Endothelial cell (in vitro differentiated cells): ENCODE results near the gene RXYLT1. TPM values are rescaled to one million over a fixed set of nuclear protein-coding genes. Genes with fewer than 3 reads are reported as not detected.

Experiments used
- DNase-seq: peaks from one replicate; pipeline ENCODE4 v3.0.0; 2021; ENCODE audit warnings: low spot score
- H3K27ac Mint-ChIP-seq: one replicate; pipeline ENCODE4 v1.8.0; 2021; ENCODE audit warnings: mixed read lengths, inconsistent platforms; ENCODE audit not compliant: unreplicated experiment
- H3K27me3 Mint-ChIP-seq: one replicate; pipeline ENCODE4 v1.8.0; 2021; ENCODE audit warnings: mild to moderate bottlenecking, moderate library complexity, mixed read lengths, inconsistent platforms; ENCODE audit not compliant: unreplicated experiment
- H3K36me3 Mint-ChIP-seq: one replicate; pipeline ENCODE4 v1.8.0; 2021; ENCODE audit warnings: mild to moderate bottlenecking, low read depth, mixed read lengths, inconsistent platforms; ENCODE audit not compliant: unreplicated experiment
- H3K4me1 Mint-ChIP-seq: one replicate; pipeline ENCODE4 v1.8.0; 2021; ENCODE audit warnings: mild to moderate bottlenecking, mixed read lengths, inconsistent platforms; ENCODE audit not compliant: unreplicated experiment
- H3K4me3 Mint-ChIP-seq: one replicate; pipeline ENCODE4 v1.8.0; 2021; ENCODE audit warnings: mild to moderate bottlenecking, mixed read lengths, inconsistent platforms; ENCODE audit not compliant: unreplicated experiment
- H3K9me3 Mint-ChIP-seq: one replicate; pipeline ENCODE4 v1.8.0; 2021; ENCODE audit warnings: mixed read lengths, inconsistent platforms; ENCODE audit not compliant: unreplicated experiment
- total RNA-seq: library from RNA; stranded (reverse); fragmentation: NEBNext Ultra II Directional; extraction: Animal tissue kit (Norgen Biotek cat#: 25700); gene quantifications from one replicate; pipeline ENCODE4 v1.2.1, GENCODE V29; 2021; ENCODE audit not compliant: unreplicated experiment
- TF ChIP-seq, protein P1 (sequence below): fragments of 200-600 bp; sonication (generic); IDR thresholded peaks from one replicate; pipeline ENCODE4 v1.5.0; 2021; ENCODE audit warnings: antibody characterized with exemption; ENCODE audit not compliant: unreplicated experiment

The RXYLT1 gene
- total RNA-seq, 1 donor from 2014 or later = 14.2 TPM

DNA sequence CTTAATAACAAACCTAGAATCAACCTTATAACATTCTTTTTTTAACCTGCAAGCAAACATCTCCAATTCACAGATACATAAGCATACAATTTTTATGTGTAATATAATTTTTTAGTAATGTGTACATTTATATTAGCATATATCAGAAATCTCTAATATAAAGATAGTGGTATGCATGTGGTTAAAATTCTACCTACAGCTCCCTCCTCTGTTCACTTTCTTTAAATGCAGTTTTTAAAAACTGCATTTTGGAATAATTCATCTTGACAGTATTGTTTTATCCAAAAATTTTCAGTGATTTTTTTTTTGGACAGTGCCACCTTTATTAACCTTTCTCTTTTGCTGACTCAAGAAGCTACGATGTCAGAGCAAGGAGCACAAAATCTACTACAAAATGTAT, 13.2 kb upstream of the RXYLT1 start:
- H3K4me1 Mint-ChIP-seq = no peaks in the 10 kb centered on the region
- H3K27ac Mint-ChIP-seq = no peak overlapping the region
- no peak overlapping the region for H3K4me3 Mint-ChIP-seq
- TF ChIP-seq, protein P1, sequence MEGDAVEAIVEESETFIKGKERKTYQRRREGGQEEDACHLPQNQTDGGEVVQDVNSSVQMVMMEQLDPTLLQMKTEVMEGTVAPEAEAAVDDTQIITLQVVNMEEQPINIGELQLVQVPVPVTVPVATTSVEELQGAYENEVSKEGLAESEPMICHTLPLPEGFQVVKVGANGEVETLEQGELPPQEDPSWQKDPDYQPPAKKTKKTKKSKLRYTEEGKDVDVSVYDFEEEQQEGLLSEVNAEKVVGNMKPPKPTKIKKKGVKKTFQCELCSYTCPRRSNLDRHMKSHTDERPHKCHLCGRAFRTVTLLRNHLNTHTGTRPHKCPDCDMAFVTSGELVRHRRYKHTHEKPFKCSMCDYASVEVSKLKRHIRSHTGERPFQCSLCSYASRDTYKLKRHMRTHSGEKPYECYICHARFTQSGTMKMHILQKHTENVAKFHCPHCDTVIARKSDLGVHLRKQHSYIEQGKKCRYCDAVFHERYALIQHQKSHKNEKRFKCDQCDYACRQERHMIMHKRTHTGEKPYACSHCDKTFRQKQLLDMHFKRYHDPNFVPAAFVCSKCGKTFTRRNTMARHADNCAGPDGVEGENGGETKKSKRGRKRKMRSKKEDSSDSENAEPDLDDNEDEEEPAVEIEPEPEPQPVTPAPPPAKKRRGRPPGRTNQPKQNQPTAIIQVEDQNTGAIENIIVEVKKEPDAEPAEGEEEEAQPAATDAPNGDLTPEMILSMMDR = peak; percentile 21
- H3K9me3 Mint-ChIP-seq = no peaks in the 10 kb centered on the region
- H3K36me3 Mint-ChIP-seq = no peaks in the 10 kb centered on the region
- DNase-seq = no peak
- no peaks in the 10 kb centered on the region for H3K27me3 Mint-ChIP-seq

DNA sequence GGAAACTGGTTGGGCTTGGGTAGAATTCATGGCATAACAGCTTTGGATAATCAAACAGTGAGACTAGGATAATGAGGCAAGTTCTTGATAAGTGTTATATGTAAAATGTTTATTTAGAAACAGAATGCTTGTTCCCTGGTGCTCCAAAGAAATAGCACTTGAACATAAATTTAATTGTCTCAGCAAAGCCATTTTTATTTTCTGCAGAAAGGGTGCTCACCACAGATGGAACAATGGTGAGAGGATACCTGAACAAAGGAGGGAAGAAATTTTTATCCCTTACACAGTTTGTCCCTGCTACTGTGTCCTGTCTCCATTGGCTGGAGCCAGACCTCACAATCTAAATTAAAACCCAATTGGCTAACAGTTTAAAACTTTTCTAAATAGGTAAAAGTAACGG, 9.3 kb upstream of the RXYLT1 start:
- Mint-ChIP-seq H3K27ac (no peak overlapping the region), H3K27me3 (no peaks in the 10 kb centered on the region), H3K4me3 (no peak overlapping the region), H3K4me1 (no peaks in the 10 kb centered on the region), H3K9me3 (no peaks in the 10 kb centered on the region), H3K36me3 (no peaks in the 10 kb centered on the region)
- TF ChIP-seq, protein P1 = no peak
- DNase-seq = no peak

DNA sequence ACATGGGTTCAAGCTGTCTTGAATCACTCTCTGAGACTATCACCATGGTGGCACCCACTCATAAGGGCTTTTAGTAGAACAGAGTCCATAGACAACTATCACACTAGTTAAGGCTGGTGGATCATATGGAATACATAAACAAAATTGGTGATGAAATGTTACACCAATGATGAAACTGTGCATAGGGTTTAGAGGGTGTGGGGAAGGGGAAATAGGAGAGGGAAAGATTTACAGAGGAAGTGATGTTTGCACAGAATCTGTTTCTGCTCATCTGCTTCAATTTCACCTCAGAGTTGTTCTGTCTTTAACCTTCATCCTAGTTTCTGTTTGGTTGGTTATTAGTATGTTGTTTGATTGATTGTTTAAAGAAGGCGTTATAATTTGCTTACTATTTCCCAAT, 2.4 kb upstream of the RXYLT1 start:
- no peaks in the 10 kb centered on the region for H3K9me3 Mint-ChIP-seq
- no peak overlapping the region for H3K27ac Mint-ChIP-seq
- no peak overlapping the region for H3K4me3 Mint-ChIP-seq
- TF ChIP-seq, protein P1 = no peak
- peaks cover 8% of the 10 kb centered on the region for H3K27me3 Mint-ChIP-seq
- peaks cover 4% of the 10 kb centered on the region for H3K36me3 Mint-ChIP-seq
- H3K4me1 Mint-ChIP-seq = peaks cover 11% of the 10 kb centered on the region
- DNase-seq = no peak

DNA sequence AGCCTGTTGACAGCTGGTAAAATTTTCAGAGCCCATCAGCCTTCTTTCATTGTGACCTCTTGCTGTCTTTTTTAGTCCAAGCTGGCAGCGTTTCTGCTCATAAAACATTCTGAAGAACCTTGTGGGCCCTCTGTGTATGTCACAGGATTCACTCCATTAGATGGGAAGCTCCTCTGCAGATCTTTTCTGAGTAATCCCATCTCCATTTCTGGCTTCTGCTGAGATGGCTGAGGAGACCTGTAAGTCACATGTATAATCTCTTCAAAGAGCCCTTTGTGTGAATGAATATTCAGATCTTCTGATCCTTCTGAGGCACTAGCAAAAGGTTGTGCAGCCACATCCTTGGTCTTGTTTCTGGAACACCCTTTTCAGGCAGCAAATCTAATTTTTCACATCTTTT, 2.8 kb downstream of the RXYLT1 start:
- peaks cover 11% of the 10 kb centered on the region for H3K4me1 Mint-ChIP-seq
- no peak for DNase-seq
- peaks cover 21% of the 10 kb centered on the region for H3K36me3 Mint-ChIP-seq
- H3K27me3 Mint-ChIP-seq = peaks cover 8% of the 10 kb centered on the region
- no peak overlapping the region for H3K4me3 Mint-ChIP-seq
- no peak overlapping the region for H3K27ac Mint-ChIP-seq
- no peaks in the 10 kb centered on the region for H3K9me3 Mint-ChIP-seq
- TF ChIP-seq, protein P1 = no peak

DNA sequence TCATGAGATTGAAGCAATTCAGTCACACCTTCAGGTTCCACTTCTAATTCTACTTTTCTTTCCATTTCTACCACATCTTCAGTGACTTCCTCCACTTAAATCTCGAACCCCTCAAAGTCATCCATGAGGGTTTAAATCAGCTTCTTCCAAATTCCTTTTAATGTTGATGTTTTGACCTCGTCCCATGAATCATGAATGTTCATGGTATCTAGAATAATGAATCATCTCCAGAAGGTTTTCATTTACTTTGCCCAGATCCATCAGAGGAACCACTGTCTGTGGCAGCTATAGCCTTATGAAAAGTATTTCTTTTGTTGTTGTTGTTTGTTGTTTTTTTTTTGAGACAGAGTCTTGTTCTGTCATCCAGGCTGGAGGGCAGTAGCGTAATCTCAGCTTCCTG, 7.6 kb downstream of the RXYLT1 start:
- no peaks in the 10 kb centered on the region for H3K4me1 Mint-ChIP-seq
- H3K4me3 Mint-ChIP-seq = no peak overlapping the region
- peaks cover 37% of the 10 kb centered on the region for H3K36me3 Mint-ChIP-seq
- DNase-seq = no peak
- no peaks in the 10 kb centered on the region for H3K9me3 Mint-ChIP-seq
- H3K27ac Mint-ChIP-seq = no peak overlapping the region
- H3K27me3 Mint-ChIP-seq = no peaks in the 10 kb centered on the region
- TF ChIP-seq, protein P1 = no peak
